CD4-positive, alpha-beta memory T cell (primary cell): Measurements from ENCODE around the gene IL1R2. TPM values are rescaled to one million over a fixed set of nuclear protein-coding genes. Genes with fewer than 3 reads are reported as not detected.

Experiments used
- CTCF ChIA-PET: fragments of 350-600 bp; sonication (Branson Sonifier 250); formaldehyde crosslinking; loops from one replicate; lab custom pipeline; 2021; ENCODE audit warnings: inconsistent platforms; ENCODE audit not compliant: partially characterized antibody; lab: Charles Lee
- POLR2A ChIA-PET: fragments of 350-600 bp; sonication (Branson Sonifier 250); formaldehyde crosslinking; loops from one replicate; lab custom pipeline; 2021; ENCODE audit not compliant: partially characterized antibody; lab: Charles Lee
- DNase-seq, 5 donors: peaks; one replicate each; pipeline versions ENCODE4 v3.0.0 to v3.0.0-alpha.2; 2020 to 2022; ENCODE audit warnings: mixed read lengths in 1 of 5
- H3K27ac ChIP-seq: one replicate; pipeline ENCODE4 v1.7.0; 2013; ENCODE audit warnings: low read depth, low read length
- H3K27me3 ChIP-seq: 2 replicates; pipeline ENCODE4 v1.7.0; 2013; ENCODE audit warnings: mild to moderate bottlenecking, low read length, moderate library complexity; ENCODE audit not compliant: insufficient read depth
- H3K36me3 ChIP-seq: 2 replicates; pipeline ENCODE4 v1.7.0; 2013; ENCODE audit warnings: mild to moderate bottlenecking, low read length, moderate library complexity; ENCODE audit not compliant: insufficient read depth
- H3K4me1 ChIP-seq: 2 replicates; pipeline ENCODE4 v1.7.0; 2013; ENCODE audit warnings: mild to moderate bottlenecking, low read length, moderate library complexity; ENCODE audit not compliant: insufficient read depth
- H3K4me3 ChIP-seq, 2 donors: one replicate each; pipeline ENCODE4 v1.7.0; 2013; ENCODE audit warnings: low read length in 2 of 2, mild to moderate bottlenecking in 1 of 2
- H3K9me3 ChIP-seq, 2 donors: one replicate each; pipeline ENCODE4 v1.7.0; 2013; ENCODE audit warnings: low read length in 2 of 2, control low read depth in 1 of 2; ENCODE audit not compliant: control insufficient read depth in 1 of 2
- H3K27ac Mint-ChIP-seq, 7 donors: one replicate each; pipeline ENCODE4 v1.8.0; 2020 to 2021; ENCODE audit warnings: mixed read lengths in 7 of 7, mild to moderate bottlenecking in 6 of 7, inconsistent platforms in 3 of 7, moderate library complexity in 3 of 7
- H3K27me3 Mint-ChIP-seq, 2 donors: one replicate each; pipeline ENCODE4 v1.8.0; 2020 to 2021; ENCODE audit warnings: mixed read lengths in 2 of 2
- H3K36me3 Mint-ChIP-seq, 2 donors: one replicate each; pipeline ENCODE4 v1.8.0; 2020 to 2021; ENCODE audit warnings: mixed read lengths in 2 of 2, inconsistent platforms in 1 of 2, mild to moderate bottlenecking in 1 of 2
- H3K4me1 Mint-ChIP-seq, 4 donors: one replicate each; pipeline ENCODE4 v1.8.0; 2020 to 2021; ENCODE audit warnings: mixed read lengths in 4 of 4, mild to moderate bottlenecking in 1 of 4
- H3K4me3 Mint-ChIP-seq, 8 donors: one replicate each; pipeline ENCODE4 v1.8.0; 2020 to 2021; ENCODE audit warnings: mixed read lengths in 8 of 8, mild to moderate bottlenecking in 7 of 8, moderate library complexity in 6 of 8, inconsistent platforms in 3 of 8
- H3K9me3 Mint-ChIP-seq, 8 donors: one replicate each; pipeline ENCODE4 v1.8.0; 2020 to 2021; ENCODE audit warnings: mixed read lengths in 8 of 8, mild to moderate bottlenecking in 5 of 8, inconsistent platforms in 3 of 8, moderate library complexity in 1 of 8
- intact Hi-C: fragments of 100-400 bp; cut with micrococcal nuclease; formaldehyde crosslinking; loops from one replicate; pipeline ENCODE4 v1.15.1; 2023
- polyA plus RNA-seq, 2 donors: library from polyadenylated mRNA; unstranded; fragments of 300-500 nt; fragmentation: Illumina TruSeq; gene quantifications; one replicate each; pipeline ENCODE4 v1.2.3, GENCODE V29; 2021
- total RNA-seq, 2 experiments: library from RNA; stranded (reverse); gene quantifications; one replicate each; pipeline ENCODE4 v1.2.3, GENCODE V29; 2021

The IL1R2 gene
- total and polyA plus RNA-seq, 4 experiments from 2014 or later, result 0.61 to 2.1 TPM; not detected in 2

GRCh38 chr2:102042196-102043081 is 50.7 kb downstream of the IL1R2 start:
- DNase-seq, result no peak
- H3K36me3 ChIP-seq, result no peaks in the 10 kb centered on the region
- no peak overlapping the region for H3K4me3 ChIP-seq
- Mint-ChIP-seq H3K4me3 (no peak overlapping the region), H3K27me3 (peaks cover 17 to 20% of the 10 kb centered on the region in 2 donors), H3K4me1 (no peaks in the 10 kb centered on the region), H3K9me3 (no peaks in the 10 kb centered on the region), H3K27ac (peak overlapping the region in 1 of 7 donors; percentile 9), H3K36me3 (no peaks in the 10 kb centered on the region)
- no peak overlapping the region for H3K27ac ChIP-seq
- CTCF ChIA-PET, result interaction anchor here (1.5 kb wide), 1 partner anchor 197 kb away, joined by 5 read pairs; no protein-coding TSS in a partner anchor
- no peaks in the 10 kb centered on the region for H3K4me1 ChIP-seq
- peaks cover 4% of the 10 kb centered on the region for H3K27me3 ChIP-seq
- intact Hi-C loops, result no loop called here
- H3K9me3 ChIP-seq, result no peaks in the 10 kb centered on the region
- POLR2A ChIA-PET, result no interaction called here

GRCh38 chr2:102043560-102043959 is 51.8 kb downstream of the IL1R2 start:
- POLR2A ChIA-PET, result no interaction called here
- H3K4me1 Mint-ChIP-seq, result no peaks in the 10 kb centered on the region
- no peaks in the 10 kb centered on the region for H3K36me3 ChIP-seq
- H3K27ac Mint-ChIP-seq, result no peak overlapping the region
- peaks cover 20 to 23% of the 10 kb centered on the region in 2 donors for H3K27me3 Mint-ChIP-seq
- no peak for DNase-seq
- H3K27ac ChIP-seq, result no peak overlapping the region
- no peaks in the 10 kb centered on the region for H3K9me3 Mint-ChIP-seq
- H3K27me3 ChIP-seq, result peaks cover 4% of the 10 kb centered on the region
- CTCF ChIA-PET, result interaction anchor here (1.5 kb wide), 1 partner anchor 196 kb away, joined by 5 read pairs; no protein-coding TSS in a partner anchor
- no peaks in the 10 kb centered on the region for H3K4me1 ChIP-seq
- no peaks in the 10 kb centered on the region for H3K36me3 Mint-ChIP-seq
- no peak overlapping the region for H3K4me3 ChIP-seq
- intact Hi-C loops, result no loop called here
- H3K4me3 Mint-ChIP-seq, result no peak overlapping the region
- H3K9me3 ChIP-seq, result no peaks in the 10 kb centered on the region

- Mint-ChIP-seq H3K9me3 (no peaks in the 10 kb centered on the region), H3K27ac (no peak overlapping the region), H3K27me3 (peaks cover 20 to 23% of the 10 kb centered on the region in 2 donors), H3K4me3 (no peak overlapping the region), H3K4me1 (no peaks in the 10 kb centered on the region), H3K36me3 (no peaks in the 10 kb centered on the region)
- no peaks in the 10 kb centered on the region for H3K4me1 ChIP-seq
- H3K27me3 ChIP-seq, result peaks cover 4% of the 10 kb centered on the region
- intact Hi-C loops, result no loop called here
- no peak for DNase-seq
- H3K9me3 ChIP-seq, result no peaks in the 10 kb centered on the region
- ChIA-PET CTCF (interaction anchor here (1.5 kb wide), 1 partner anchor 10 kb away, joined by 3 read pairs; no protein-coding TSS in a partner anchor), POLR2A (no interaction called here)
- H3K36me3 ChIP-seq, result no peaks in the 10 kb centered on the region
- no peak overlapping the region for H3K4me3 ChIP-seq
- H3K27ac ChIP-seq, result no peak overlapping the region
Measured at GRCh38 chr2:102044235-102044896, 52.6 kb downstream of the IL1R2 start.

GRCh38 chr2:102044967-102045489 is 53.3 kb downstream of the IL1R2 start:
- no peaks in the 10 kb centered on the region for H3K36me3 Mint-ChIP-seq
- Histone ChIP-seq H3K27me3 (peaks cover 4% of the 10 kb centered on the region), H3K4me3 (no peak overlapping the region), H3K4me1 (no peaks in the 10 kb centered on the region), H3K27ac (no peak overlapping the region), H3K36me3 (no peaks in the 10 kb centered on the region), H3K9me3 (no peaks in the 10 kb centered on the region)
- intact Hi-C loops, result no loop called here
- no peak overlapping the region for H3K27ac Mint-ChIP-seq
- ChIA-PET POLR2A (interaction anchor here (1.2 kb wide), 1 partner anchor 39 kb away, joined by 3 read pairs; no protein-coding TSS in a partner anchor), CTCF (interaction anchor here (1.1 to 1.5 kb wide), 2 partner anchors 11 to 398 kb away, joined by 3 read pairs; no protein-coding TSS in a partner anchor)
- no peaks in the 10 kb centered on the region for H3K4me1 Mint-ChIP-seq
- no peak overlapping the region for H3K4me3 Mint-ChIP-seq
- H3K9me3 Mint-ChIP-seq, result no peaks in the 10 kb centered on the region
- DNase-seq, result no peak
- H3K27me3 Mint-ChIP-seq, result peaks cover 20 to 23% of the 10 kb centered on the region in 2 donors

GRCh38 chr2:102045697-102046096 is 53.9 kb downstream of the IL1R2 start:
- intact Hi-C loops, result no loop called here
- Histone ChIP-seq H3K4me3 (no peak overlapping the region), H3K36me3 (no peaks in the 10 kb centered on the region), H3K27ac (no peak overlapping the region), H3K9me3 (no peaks in the 10 kb centered on the region), H3K4me1 (no peaks in the 10 kb centered on the region), H3K27me3 (peaks cover 4% of the 10 kb centered on the region)
- H3K27me3 Mint-ChIP-seq, result peaks cover 19 to 23% of the 10 kb centered on the region in 2 donors
- no peak overlapping the region for H3K4me3 Mint-ChIP-seq
- no peaks in the 10 kb centered on the region for H3K36me3 Mint-ChIP-seq
- ChIA-PET POLR2A (interaction anchor here (1.2 kb wide), 1 partner anchor 38 kb away, joined by 3 read pairs; no protein-coding TSS in a partner anchor), CTCF (interaction anchor here (1.0 to 1.1 kb wide), 2 partner anchors 195 to 397 kb away, joined by 3 to 5 read pairs; no protein-coding TSS in a partner anchor)
- no peaks in the 10 kb centered on the region for H3K9me3 Mint-ChIP-seq
- H3K4me1 Mint-ChIP-seq, result peaks cover 0 to 5% (median 1%) of the 10 kb centered on the region in 4 donors
- H3K27ac Mint-ChIP-seq, result no peak overlapping the region
- DNase-seq, result no peak

GRCh38 chr2:102046135-102046986 is 54.6 kb downstream of the IL1R2 start:
- H3K27ac ChIP-seq, result no peak overlapping the region
- H3K36me3 Mint-ChIP-seq, result no peaks in the 10 kb centered on the region
- H3K36me3 ChIP-seq, result no peaks in the 10 kb centered on the region
- ChIA-PET POLR2A (interaction anchor here (1.2 kb wide), 1 partner anchor 37 kb away, joined by 3 read pairs; no protein-coding TSS in a partner anchor), CTCF (interaction anchor here (1.0 to 1.1 kb wide), 2 partner anchors 194 to 397 kb away, joined by 3 to 5 read pairs; no protein-coding TSS in a partner anchor)
- no peak overlapping the region for H3K27ac Mint-ChIP-seq
- peaks cover 4% of the 10 kb centered on the region for H3K27me3 ChIP-seq
- H3K9me3 ChIP-seq, result no peaks in the 10 kb centered on the region
- H3K4me3 Mint-ChIP-seq, result no peak overlapping the region
- H3K9me3 Mint-ChIP-seq, result no peaks in the 10 kb centered on the region
- peaks cover 0 to 5% (median 1%) of the 10 kb centered on the region in 4 donors for H3K4me1 Mint-ChIP-seq
- no peak for DNase-seq
- intact Hi-C loops, result no loop called here
- peaks cover 15 to 23% of the 10 kb centered on the region in 2 donors for H3K27me3 Mint-ChIP-seq
- H3K4me1 ChIP-seq, result no peaks in the 10 kb centered on the region
- H3K4me3 ChIP-seq, result no peak overlapping the region
